Measurements from ENCODE around the gene BEND6. TPM values are rescaled to one million over a fixed set of nuclear protein-coding genes. Genes with fewer than 3 reads are reported as not detected.

The BEND6 gene
- polyA plus RNA-seq, 3 donors = not detected

- no peak overlapping the region for H3K4me3 ChIP-seq (replicated peaks in 1 of 3; ENCODE audit: low read depth in 2 of 3, low read length in 3 of 3)
- intact Hi-C loops (cut with micrococcal nuclease) = no loop called here
- no peaks in the 10 kb centered on the region for H3K27me3 ChIP-seq (ENCODE audit: control insufficient read depth in 2 of 2, insufficient read depth in 2 of 2, low read length in 2 of 2)
- no peak for DNase-seq
- H2AFZ ChIP-seq (ENCODE audit: insufficient read depth, low read depth, low read length, poor library complexity, severe bottlenecking) = no peak overlapping the region
- H3K27ac ChIP-seq (ENCODE audit: low read depth in 1 of 2, low read length in 2 of 2) = no peak overlapping the region
- Mint-ChIP-seq H3K9me3 (no peaks in the 10 kb centered on the region), H3K27me3 (ENCODE audit: low read depth in 3 of 3) (no peaks in the 10 kb centered on the region), H3K4me1 (no peaks in the 10 kb centered on the region), H3K36me3 (peaks cover 30 to 33% of the 10 kb centered on the region in 2 donors), H3K4me3 (no peak overlapping the region), H3K27ac (no peak overlapping the region)
- peaks cover 9 to 30% of the 10 kb centered on the region in 2 donors for H3K36me3 ChIP-seq (replicated peaks in 1 of 2; ENCODE audit: control insufficient read depth in 1 of 2, insufficient read depth in 2 of 2, low read length in 2 of 2)
- no peaks in the 10 kb centered on the region for H3K4me1 ChIP-seq (ENCODE audit: control insufficient read depth in 1 of 2, insufficient read depth in 2 of 2, low read length in 2 of 2)
- 100% methylated on average over 8 of the region's 9 CpGs for WGBS (ENCODE audit: insufficient coverage)
- H3K9me3 ChIP-seq (replicated peaks in 1 of 2; ENCODE audit: control insufficient read depth in 1 of 2, insufficient read depth in 1 of 2, low read length in 2 of 2) = no peaks in the 10 kb centered on the region
- TF ChIP-seq, protein P1, sequence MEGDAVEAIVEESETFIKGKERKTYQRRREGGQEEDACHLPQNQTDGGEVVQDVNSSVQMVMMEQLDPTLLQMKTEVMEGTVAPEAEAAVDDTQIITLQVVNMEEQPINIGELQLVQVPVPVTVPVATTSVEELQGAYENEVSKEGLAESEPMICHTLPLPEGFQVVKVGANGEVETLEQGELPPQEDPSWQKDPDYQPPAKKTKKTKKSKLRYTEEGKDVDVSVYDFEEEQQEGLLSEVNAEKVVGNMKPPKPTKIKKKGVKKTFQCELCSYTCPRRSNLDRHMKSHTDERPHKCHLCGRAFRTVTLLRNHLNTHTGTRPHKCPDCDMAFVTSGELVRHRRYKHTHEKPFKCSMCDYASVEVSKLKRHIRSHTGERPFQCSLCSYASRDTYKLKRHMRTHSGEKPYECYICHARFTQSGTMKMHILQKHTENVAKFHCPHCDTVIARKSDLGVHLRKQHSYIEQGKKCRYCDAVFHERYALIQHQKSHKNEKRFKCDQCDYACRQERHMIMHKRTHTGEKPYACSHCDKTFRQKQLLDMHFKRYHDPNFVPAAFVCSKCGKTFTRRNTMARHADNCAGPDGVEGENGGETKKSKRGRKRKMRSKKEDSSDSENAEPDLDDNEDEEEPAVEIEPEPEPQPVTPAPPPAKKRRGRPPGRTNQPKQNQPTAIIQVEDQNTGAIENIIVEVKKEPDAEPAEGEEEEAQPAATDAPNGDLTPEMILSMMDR (IDR thresholded peaks at IDR 0.05) = no peak
- no peak overlapping the region for H3K4me2 ChIP-seq (replicated peaks; ENCODE audit: extremely low read depth, low read length, poor library complexity, severe bottlenecking)
- no peak overlapping the region for H3K9ac ChIP-seq (ENCODE audit: insufficient read depth, low read length, poor library complexity, severe bottlenecking)
- no peaks in the 10 kb centered on the region for H4K20me1 ChIP-seq (ENCODE audit: insufficient read depth, low read length)
- H3K79me2 ChIP-seq (ENCODE audit: insufficient read depth, low read length) = no peaks in the 10 kb centered on the region
Measured at GRCh38 chr6:57069920-57070331, 115.0 kb downstream of the BEND6 start.

DNA sequence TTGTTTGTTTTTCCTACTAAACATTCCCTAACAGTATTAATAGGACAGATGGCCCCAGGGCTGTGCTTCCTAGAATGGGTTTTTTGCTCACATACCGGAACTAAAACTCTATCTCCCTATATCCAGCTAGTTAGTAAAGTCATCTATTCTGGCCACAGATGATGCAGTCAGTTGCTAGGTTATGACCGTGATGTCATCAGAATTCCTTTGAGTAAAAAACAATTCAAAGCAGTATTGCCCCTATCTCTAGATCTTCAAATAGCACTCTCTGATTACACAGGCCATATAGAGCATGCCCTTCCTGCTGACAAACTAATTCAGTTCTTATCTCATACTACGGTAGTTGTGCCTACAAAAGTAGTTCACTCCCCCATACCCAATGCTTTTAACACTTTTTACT is 117.2 kb downstream of the BEND6 start:
- no peak overlapping the region for H3K4me2 ChIP-seq (replicated peaks; ENCODE audit: extremely low read depth, low read length, poor library complexity, severe bottlenecking)
- Mint-ChIP-seq H3K27me3 (ENCODE audit: low read depth in 3 of 3) (no peaks in the 10 kb centered on the region), H3K36me3 (peaks cover 13 to 24% of the 10 kb centered on the region in 2 donors), H3K4me1 (no peaks in the 10 kb centered on the region), H3K9me3 (peaks cover 0 to under 1% (median 0%) of the 10 kb centered on the region in 7 donors), H3K4me3 (no peak overlapping the region), H3K27ac (no peak overlapping the region)
- H3K4me1 ChIP-seq (ENCODE audit: control insufficient read depth in 1 of 2, insufficient read depth in 2 of 2, low read length in 2 of 2) = no peaks in the 10 kb centered on the region
- peaks cover 3 to 10% of the 10 kb centered on the region in 2 donors for H3K36me3 ChIP-seq (replicated peaks in 1 of 2; ENCODE audit: control insufficient read depth in 1 of 2, insufficient read depth in 2 of 2, low read length in 2 of 2)
- TF ChIP-seq, protein P1 (IDR thresholded peaks at IDR 0.05) = no peak
- H3K4me3 ChIP-seq (replicated peaks in 1 of 3; ENCODE audit: low read depth in 2 of 3, low read length in 3 of 3) = no peak overlapping the region
- intact Hi-C loops (cut with micrococcal nuclease) = no loop called here
- H3K27me3 ChIP-seq (ENCODE audit: control insufficient read depth in 2 of 2, insufficient read depth in 2 of 2, low read length in 2 of 2) = no peaks in the 10 kb centered on the region
- H3K9me3 ChIP-seq (replicated peaks in 1 of 2; ENCODE audit: control insufficient read depth in 1 of 2, insufficient read depth in 1 of 2, low read length in 2 of 2) = no peaks in the 10 kb centered on the region
- WGBS (ENCODE audit: insufficient coverage) = 100% methylated on average over 2 of the region's 3 CpGs
- no peak for DNase-seq
- no peak overlapping the region for H2AFZ ChIP-seq (ENCODE audit: insufficient read depth, low read depth, low read length, poor library complexity, severe bottlenecking)
- no peaks in the 10 kb centered on the region for H4K20me1 ChIP-seq (ENCODE audit: insufficient read depth, low read length)
- H3K79me2 ChIP-seq (ENCODE audit: insufficient read depth, low read length) = no peaks in the 10 kb centered on the region
- H3K27ac ChIP-seq (ENCODE audit: low read depth in 1 of 2, low read length in 2 of 2) = no peak overlapping the region
- H3K9ac ChIP-seq (ENCODE audit: insufficient read depth, low read length, poor library complexity, severe bottlenecking) = no peak overlapping the region
